SK-N-SH (cell line): ENCODE results near the gene PPP1R1A. TPM values are rescaled to one million over a fixed set of nuclear protein-coding genes. Genes with fewer than 3 reads are reported as not detected.

Experiments used
- CTCF ChIA-PET: fragments of 300-600, 350-600 bp; formaldehyde crosslinking; extraction: SDS; loops from one replicate; lab custom pipeline; 2021; lab: Yijun Ruan, JAX
- POLR2A ChIA-PET: fragments of 350-600 bp; sonication (Branson Sonifier 250); formaldehyde crosslinking; extraction: SDS; loops from one replicate; lab custom pipeline; 2020; ENCODE audit warnings: antibody characterized with exemption, inconsistent platforms; lab: Yijun Ruan, JAX
- DNase-seq: peaks from one replicate; pipeline ENCODE4 v3.0.0; 2012
- H2AFZ ChIP-seq: fragments of 200-600 bp; sonication (generic); 2 replicates; pipeline ENCODE4 v1.8.1; 2016; ENCODE audit warnings: antibody characterized with exemption, mild to moderate bottlenecking, low read depth
- H3F3A ChIP-seq: fragments of 200-600 bp; sonication (generic); replicated peaks from 2 replicates; pipeline ENCODE3; 2016; ENCODE audit warnings: antibody characterized with exemption, mild to moderate bottlenecking; ENCODE audit not compliant: insufficient read depth
- H3K27ac ChIP-seq, 2 experiments: fragments of 200-500 bp in 1 of 2; fragments of 200-600 bp in 1 of 2; sonication (Bioruptor generic) in 1 of 2; sonication (generic), shearing (Covaris generic) in 1 of 2; 2 replicates each; pipeline versions ENCODE4 v1.5.1 to v1.6.1; 2014 to 2016; ENCODE audit warnings: low read depth in 2 of 2, inconsistent platforms in 1 of 2, low read length in 1 of 2, mild to moderate bottlenecking in 1 of 2, mixed read lengths in 1 of 2
- H3K27me3 ChIP-seq: fragments of 200-600 bp; sonication (generic), shearing (Covaris generic); 2 replicates; pipeline ENCODE4 v1.6.1; 2016; ENCODE audit warnings: mixed run types; ENCODE audit not compliant: insufficient read depth
- H3K36me3 ChIP-seq, 2 experiments: fragments of 200-500 bp in 1 of 2; fragments of 200-600 bp in 1 of 2; sonication (Bioruptor generic) in 1 of 2; sonication (generic) in 1 of 2; replicated peaks in 1 of 2; 2 replicates each; pipeline versions ENCODE3 to v1.5.1; 2014 to 2016; ENCODE audit warnings: low read length in 1 of 2, mild to moderate bottlenecking in 1 of 2; ENCODE audit not compliant: insufficient read depth in 2 of 2, control insufficient read depth in 1 of 2
- H3K4me1 ChIP-seq, 2 experiments: fragments of 200-500 bp in 1 of 2; fragments of 200-600 bp in 1 of 2; sonication (Bioruptor generic) in 1 of 2; sonication (generic), shearing (Covaris generic) in 1 of 2; 2 replicates each; pipeline versions ENCODE4 v1.5.1 to v1.6.1; 2014 to 2016; ENCODE audit warnings: low read depth in 1 of 2, low read length in 1 of 2, mixed run types in 1 of 2; ENCODE audit not compliant: insufficient read depth in 2 of 2, control insufficient read depth in 1 of 2
- H3K4me2 ChIP-seq: fragments of 200-600 bp; sonication (generic), shearing (Covaris generic); 2 replicates; pipeline ENCODE4 v1.6.1; 2017; ENCODE audit warnings: mixed run types
- H3K4me3 ChIP-seq, 2 experiments: fragments of 200-500 bp in 1 of 2; fragments of 200-600 bp in 1 of 2; sonication (Bioruptor generic) in 1 of 2; sonication (generic), shearing (Covaris generic) in 1 of 2; 2 replicates each; pipeline versions ENCODE4 v1.5.1 to v1.8.1; 2014 to 2016; ENCODE audit warnings: low read depth in 2 of 2, inconsistent platforms in 1 of 2, low read length in 1 of 2, mild to moderate bottlenecking in 1 of 2, mixed read lengths in 1 of 2, moderate library complexity in 1 of 2
- H3K79me2 ChIP-seq: fragments of 200-600 bp; sonication (generic); 2 replicates; pipeline ENCODE4 v1.8.1; 2017; ENCODE audit warnings: mild to moderate bottlenecking; ENCODE audit not compliant: insufficient read depth
- H3K9ac ChIP-seq: fragments of 200-600 bp; sonication (generic); 2 replicates; pipeline ENCODE4 v1.6.1; 2017; ENCODE audit warnings: mixed run types
- H3K9me2 ChIP-seq: fragments of 200-600 bp; sonication (generic); 2 replicates; pipeline ENCODE4 v1.6.1; 2017; ENCODE audit warnings: mixed run types
- H3K9me3 ChIP-seq: fragments of 200-600 bp; sonication (generic); 2 replicates; pipeline ENCODE4 v1.6.1; 2017; ENCODE audit warnings: mixed run types, mild to moderate bottlenecking, moderate library complexity
- H4K20me1 ChIP-seq: fragments of 200-600 bp; sonication (generic); 2 replicates; pipeline ENCODE4 v1.6.1; 2017; ENCODE audit warnings: mild to moderate bottlenecking, mixed run types; ENCODE audit not compliant: insufficient read depth
- EP300 ChIP-seq, 2 experiments: IDR thresholded peaks; 2 replicates each; pipeline versions ENCODE4 v1.4.0 to v1.6.1; 2012; ENCODE audit warnings: borderline replicate concordance in 1 of 2, low read depth in 1 of 2, low read length in 1 of 2
- EZH2phosphoT487 ChIP-seq: fragments of 200-600 bp; sonication (generic); IDR thresholded peaks from 2 replicates; pipeline ENCODE4 v1.6.1; 2017; ENCODE audit warnings: low read depth, mixed run types, mild to moderate bottlenecking, antibody characterized with exemption, moderate library complexity, borderline replicate concordance
- JUND ChIP-seq: IDR thresholded peaks from 2 replicates; pipeline ENCODE4 v1.4.0; 2012
- POLR2AphosphoS5 ChIP-seq: IDR thresholded peaks from 2 replicates; pipeline ENCODE4 v1.6.1; 2012; ENCODE audit warnings: low read depth, low read length
- RAD21 ChIP-seq: IDR thresholded peaks from 2 replicates; pipeline ENCODE4 v1.6.1; 2012; ENCODE audit warnings: mild to moderate bottlenecking, low read length
- RXRA ChIP-seq: IDR thresholded peaks from 2 replicates; pipeline ENCODE4 v1.4.0; 2012; ENCODE audit warnings: low read depth, mild to moderate bottlenecking, borderline replicate concordance
- TAF1 ChIP-seq: IDR thresholded peaks from 2 replicates; pipeline ENCODE4 v1.6.1; 2012; ENCODE audit warnings: low read depth, mild to moderate bottlenecking, low read length, moderate library complexity, borderline replicate concordance
- WGBS: methylation state at CpG from one replicate; pipeline ENCODE4 v1.1.6; 2017; ENCODE audit warnings: low lambda C conversion rate; 5-methylcytosine and 5-hydroxymethylcytosine counted together
- polyA plus RNA-seq, 3 experiments: library from polyadenylated mRNA; depleted of rRNA; stranded (reverse); fragments of >200 nt; gene quantifications; 2 replicates each; pipeline ENCODE4 v1.2.3, GENCODE V29; 2012
- TF ChIP-seq, protein P1 (sequence below): fragments of 200-600 bp; sonication (generic); IDR thresholded peaks from 2 replicates; pipeline ENCODE4 v1.6.1; 2017; ENCODE audit warnings: antibody characterized with exemption, mild to moderate bottlenecking, moderate library complexity

PPP1R1A gene
- polyA plus RNA-seq, 1 of the 3 experiments (the other 2 are of a cell fraction): not detected

DNA sequence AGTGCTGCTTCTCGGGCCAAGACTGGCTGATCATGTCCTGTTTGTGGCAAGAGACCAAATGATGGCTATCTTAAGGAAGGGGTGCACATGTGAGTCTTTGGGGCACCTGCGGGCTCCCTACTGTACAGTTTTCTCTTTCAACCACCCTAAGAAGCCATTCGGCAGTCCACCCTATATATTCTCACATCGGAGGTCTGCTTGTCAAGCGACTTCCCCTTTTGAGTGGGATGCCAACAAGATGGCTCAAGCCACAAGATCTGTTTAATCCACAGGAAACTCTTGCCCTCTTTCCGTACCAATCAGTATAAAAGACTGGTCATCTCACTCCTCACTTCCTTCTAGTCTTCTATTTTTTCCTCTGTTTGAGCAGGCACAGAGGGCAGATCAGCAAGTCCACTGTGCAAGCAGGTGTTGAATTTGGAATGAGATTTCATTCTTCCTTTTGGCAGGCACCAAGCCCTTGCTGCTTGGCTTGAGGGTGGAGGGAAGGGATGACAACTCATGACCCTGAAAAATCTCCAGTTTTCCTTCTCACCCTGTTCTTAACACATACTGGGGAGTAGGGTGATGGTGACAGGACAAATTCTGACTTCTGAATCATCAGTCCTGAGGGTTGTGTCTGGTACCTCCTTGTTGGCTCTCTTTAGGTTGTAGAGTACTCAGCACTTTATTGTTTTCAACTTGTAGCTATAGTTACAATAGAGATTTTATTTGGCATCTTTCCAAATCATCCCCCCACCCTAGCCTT is 28.6 kb upstream of the PPP1R1A start:
- DNase-seq: no peak
- Histone ChIP-seq H3K4me2 (no peak overlapping the region), H3F3A (no peaks in the 10 kb centered on the region), H3K4me1 (no peaks in the 10 kb centered on the region), H3K27ac (no peak overlapping the region), H3K9ac (no peak overlapping the region), H3K36me3 (no peaks in the 10 kb centered on the region), H3K27me3 (peaks cover 11% of the 10 kb centered on the region; the same call in 1 of the 2 replicates), H3K4me3 (no peak overlapping the region), H3K9me3 (no peaks in the 10 kb centered on the region), H3K79me2 (no peaks in the 10 kb centered on the region), H4K20me1 (no peaks in the 10 kb centered on the region), H3K9me2 (no peaks in the 10 kb centered on the region), H2AFZ (no peak overlapping the region)
- CTCF ChIA-PET: no interaction called here
- POLR2A ChIA-PET: no interaction called here
- TF ChIP-seq RAD21 (no peak), TAF1 (no peak), JUND (no peak)
- TF ChIP-seq, protein P1, sequence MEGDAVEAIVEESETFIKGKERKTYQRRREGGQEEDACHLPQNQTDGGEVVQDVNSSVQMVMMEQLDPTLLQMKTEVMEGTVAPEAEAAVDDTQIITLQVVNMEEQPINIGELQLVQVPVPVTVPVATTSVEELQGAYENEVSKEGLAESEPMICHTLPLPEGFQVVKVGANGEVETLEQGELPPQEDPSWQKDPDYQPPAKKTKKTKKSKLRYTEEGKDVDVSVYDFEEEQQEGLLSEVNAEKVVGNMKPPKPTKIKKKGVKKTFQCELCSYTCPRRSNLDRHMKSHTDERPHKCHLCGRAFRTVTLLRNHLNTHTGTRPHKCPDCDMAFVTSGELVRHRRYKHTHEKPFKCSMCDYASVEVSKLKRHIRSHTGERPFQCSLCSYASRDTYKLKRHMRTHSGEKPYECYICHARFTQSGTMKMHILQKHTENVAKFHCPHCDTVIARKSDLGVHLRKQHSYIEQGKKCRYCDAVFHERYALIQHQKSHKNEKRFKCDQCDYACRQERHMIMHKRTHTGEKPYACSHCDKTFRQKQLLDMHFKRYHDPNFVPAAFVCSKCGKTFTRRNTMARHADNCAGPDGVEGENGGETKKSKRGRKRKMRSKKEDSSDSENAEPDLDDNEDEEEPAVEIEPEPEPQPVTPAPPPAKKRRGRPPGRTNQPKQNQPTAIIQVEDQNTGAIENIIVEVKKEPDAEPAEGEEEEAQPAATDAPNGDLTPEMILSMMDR: no peak
- WGBS: 2% methylated on average over 6 of the region's 6 CpGs

- Histone ChIP-seq H3K36me3 (no peaks in the 10 kb centered on the region), H3K9ac (no peak overlapping the region), H4K20me1 (no peaks in the 10 kb centered on the region), H3K9me3 (no peaks in the 10 kb centered on the region), H3F3A (no peaks in the 10 kb centered on the region), H3K4me1 (no peaks in the 10 kb centered on the region), H3K79me2 (no peaks in the 10 kb centered on the region), H3K27ac (no peak overlapping the region), H2AFZ (no peak overlapping the region), H3K9me2 (no peaks in the 10 kb centered on the region), H3K4me3 (no peak overlapping the region), H3K27me3 (peaks cover 19% of the 10 kb centered on the region; the same call in 1 of the 2 replicates), H3K4me2 (no peak overlapping the region)
- no peak for TF ChIP-seq POLR2AphosphoS5
- TF ChIP-seq TAF1: no peak
- no peak for DNase-seq
- ChIA-PET POLR2A (no interaction called here), CTCF (interaction anchor here (1.9 kb wide), 1 partner anchor 33 kb away, joined by 5 read pairs; no protein-coding TSS in a partner anchor)
- 3% methylated on average over 1 of the region's 1 CpG for WGBS
These were observed 23.8 kb upstream of the PPP1R1A start for GRCh38 chr12:54612225-54612750.

DNA sequence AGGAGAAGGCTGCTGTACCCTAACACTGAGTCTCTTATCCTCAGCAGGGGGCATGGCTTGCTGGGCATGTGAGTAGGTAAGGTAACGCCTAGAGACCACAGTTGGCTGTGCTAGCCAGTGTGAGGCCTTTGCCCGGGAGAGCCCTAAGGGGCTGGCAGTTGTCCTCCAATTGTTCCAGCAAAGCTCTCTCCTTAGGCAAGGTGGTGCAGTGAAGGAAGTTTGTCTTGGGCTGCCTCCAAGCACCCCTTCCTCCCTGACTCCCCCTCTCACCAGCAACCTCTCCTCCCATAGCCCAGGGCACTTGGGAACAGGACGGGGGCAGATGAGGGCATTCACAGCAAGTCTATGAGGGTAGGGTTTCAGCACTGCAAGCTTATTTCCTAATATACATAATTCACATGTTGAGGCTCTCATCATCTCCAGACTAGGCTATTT is 23.3 kb upstream of the PPP1R1A start:
- ChIA-PET POLR2A (no interaction called here), CTCF (interaction anchor here (1.9 kb wide), 1 partner anchor 32 kb away, joined by 5 read pairs; no protein-coding TSS in a partner anchor)
- no peak overlapping the region for H3K9ac ChIP-seq
- 4% methylated on average over 3 of the region's 3 CpGs for WGBS
- H3K9me3 ChIP-seq: no peaks in the 10 kb centered on the region
- H3K36me3 ChIP-seq: no peaks in the 10 kb centered on the region
- no peaks in the 10 kb centered on the region for H4K20me1 ChIP-seq
- H3K4me3 ChIP-seq: no peak overlapping the region
- peaks cover 19% of the 10 kb centered on the region; the same call in 1 of the 2 replicates for H3K27me3 ChIP-seq
- no peak overlapping the region for H2AFZ ChIP-seq
- no peak overlapping the region for H3K4me2 ChIP-seq
- no peaks in the 10 kb centered on the region for H3K4me1 ChIP-seq
- TF ChIP-seq RXRA: no peak
- TF ChIP-seq EZH2phosphoT487: no peak
- no peak for TF ChIP-seq EP300 (IDR thresholded peaks at IDR 0.05; ENCODE audit: borderline replicate concordance in 1 of 2, low read depth in 1 of 2, low read length in 1 of 2)
- no peak for DNase-seq
- H3K27ac ChIP-seq: no peak overlapping the region
- H3K9me2 ChIP-seq: no peaks in the 10 kb centered on the region
- no peaks in the 10 kb centered on the region for H3K79me2 ChIP-seq
- no peaks in the 10 kb centered on the region for H3F3A ChIP-seq
